ENCODE results near the gene KCNJ13.
"Not testable (repeated sequence)": the region's sequence is repeated elsewhere in the genome, so short reads cannot be mapped to it uniquely, and the experiment has no call there.

Gene KCNJ13

GRCh38 chr2:232767866-232768265, 8.5 kb downstream of the KCNJ13 start:
- DNase-seq (ENCODE audit: low spot score), result no peak

GRCh38 chr2:232761301-232761907, 15.0 kb downstream of the KCNJ13 start:
- peak; percentile 54 for DNase-seq (ENCODE audit: low spot score)

GRCh38 chr2:232757905-232758304, 18.5 kb downstream of the KCNJ13 start:
- DNase-seq (ENCODE audit: low spot score), result no peak

GRCh38 chr2:232750135-232750671, 26.2 kb downstream of the KCNJ13 start:
- DNase-seq (ENCODE audit: low spot score), result no peak

- DNase-seq (ENCODE audit: low spot score), result no peak
Observed at GRCh38 chr2:232749331-232749730, 27.0 kb downstream of the KCNJ13 start.

- no peak for DNase-seq (ENCODE audit: low spot score)
Observed at GRCh38 chr2:232748038-232748437, 28.3 kb downstream of the KCNJ13 start.

GRCh38 chr2:232744963-232745362, 31.4 kb downstream of the KCNJ13 start:
- no peak for DNase-seq (ENCODE audit: low spot score)

GRCh38 chr2:232741972-232742371, 34.4 kb downstream of the KCNJ13 start:
- DNase-seq (ENCODE audit: low spot score), result no peak

- DNase-seq (ENCODE audit: low spot score), result no peak
Observed at GRCh38 chr2:232741294-232741693, 35.1 kb downstream of the KCNJ13 start.

- no peak for DNase-seq (ENCODE audit: low spot score)
Observed at GRCh38 chr2:232731470-232731869, 44.9 kb downstream of the KCNJ13 start.

- DNase-seq (ENCODE audit: low spot score), result no peak
Observed at GRCh38 chr2:232728785-232729184, 47.6 kb downstream of the KCNJ13 start.

- DNase-seq (ENCODE audit: low spot score), result no peak
Observed at GRCh38 chr2:232723027-232723426, 53.3 kb downstream of the KCNJ13 start.

- DNase-seq (ENCODE audit: low spot score), result no peak
Observed at GRCh38 chr2:232721882-232722281, 54.5 kb downstream of the KCNJ13 start.

- DNase-seq (ENCODE audit: low spot score), result no peak
Observed at GRCh38 chr2:232721261-232721660, 55.1 kb downstream of the KCNJ13 start.

GRCh38 chr2:232720056-232720455, 56.3 kb downstream of the KCNJ13 start:
- not testable (repeated sequence) for DNase-seq (ENCODE audit: low spot score)
